Measurements from ENCODE around the gene TBC1D17. TPM values are rescaled to one million over a fixed set of nuclear protein-coding genes. Genes with fewer than 3 reads are reported as not detected.

The TBC1D17 gene
- total RNA-seq, 1 donor from 2014 or later: 36.8 TPM

GRCh38 chr19:49927526-49928264 lies 50.2 kb downstream of the TBC1D17 start:
- TF ChIP-seq, protein P1, sequence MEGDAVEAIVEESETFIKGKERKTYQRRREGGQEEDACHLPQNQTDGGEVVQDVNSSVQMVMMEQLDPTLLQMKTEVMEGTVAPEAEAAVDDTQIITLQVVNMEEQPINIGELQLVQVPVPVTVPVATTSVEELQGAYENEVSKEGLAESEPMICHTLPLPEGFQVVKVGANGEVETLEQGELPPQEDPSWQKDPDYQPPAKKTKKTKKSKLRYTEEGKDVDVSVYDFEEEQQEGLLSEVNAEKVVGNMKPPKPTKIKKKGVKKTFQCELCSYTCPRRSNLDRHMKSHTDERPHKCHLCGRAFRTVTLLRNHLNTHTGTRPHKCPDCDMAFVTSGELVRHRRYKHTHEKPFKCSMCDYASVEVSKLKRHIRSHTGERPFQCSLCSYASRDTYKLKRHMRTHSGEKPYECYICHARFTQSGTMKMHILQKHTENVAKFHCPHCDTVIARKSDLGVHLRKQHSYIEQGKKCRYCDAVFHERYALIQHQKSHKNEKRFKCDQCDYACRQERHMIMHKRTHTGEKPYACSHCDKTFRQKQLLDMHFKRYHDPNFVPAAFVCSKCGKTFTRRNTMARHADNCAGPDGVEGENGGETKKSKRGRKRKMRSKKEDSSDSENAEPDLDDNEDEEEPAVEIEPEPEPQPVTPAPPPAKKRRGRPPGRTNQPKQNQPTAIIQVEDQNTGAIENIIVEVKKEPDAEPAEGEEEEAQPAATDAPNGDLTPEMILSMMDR (IDR thresholded peaks at IDR 0.05; ENCODE audit: unreplicated experiment): no peak
- Mint-ChIP-seq H3K4me3 (ENCODE audit: unreplicated experiment) (peak overlapping the region; percentile 99), H3K27ac (ENCODE audit: unreplicated experiment) (peak overlapping the region; percentile 93), H3K4me1 (ENCODE audit: unreplicated experiment) (peaks cover 13% of the 10 kb centered on the region), H3K36me3 (ENCODE audit: low read depth, unreplicated experiment) (peaks cover 35% of the 10 kb centered on the region), H3K9me3 (ENCODE audit: unreplicated experiment) (no peaks in the 10 kb centered on the region), H3K27me3 (ENCODE audit: unreplicated experiment) (peaks cover 24% of the 10 kb centered on the region)
- DNase-seq (ENCODE audit: low spot score): no peak

GRCh38 chr19:49929121-49929610 lies 51.7 kb downstream of the TBC1D17 start, which contains the start of the genes ATF5 and NUP62:
TSS of gene ATF5 (plus strand) at chr19:49929205. CDS start at chr19:49930851, 1,646 bp downstream.
TSS of gene NUP62 (minus strand) at chr19:49929504. CDS start at chr19:49909807, 19,697 bp downstream.
- peak; percentile 87 for DNase-seq (ENCODE audit: low spot score)
- H3K36me3 Mint-ChIP-seq (ENCODE audit: low read depth, unreplicated experiment): peaks cover 38% of the 10 kb centered on the region

GRCh38 chr19:49929611-49930482 lies 52.3 kb downstream of the TBC1D17 start:
- Mint-ChIP-seq H3K27me3 (ENCODE audit: unreplicated experiment) (peaks cover 29% of the 10 kb centered on the region), H3K4me3 (ENCODE audit: unreplicated experiment) (peak overlapping the region; percentile 99), H3K4me1 (ENCODE audit: unreplicated experiment) (peaks cover 13% of the 10 kb centered on the region), H3K27ac (ENCODE audit: unreplicated experiment) (peak overlapping the region; percentile 93), H3K36me3 (ENCODE audit: low read depth, unreplicated experiment) (peaks cover 34% of the 10 kb centered on the region), H3K9me3 (ENCODE audit: unreplicated experiment) (no peaks in the 10 kb centered on the region)
- TF ChIP-seq, protein P1 (IDR thresholded peaks at IDR 0.05; ENCODE audit: unreplicated experiment): no peak
- peak; percentile 91 for DNase-seq (ENCODE audit: low spot score)

More at GRCh38 chr19:49929121-49929610, 51.7 kb downstream of the TBC1D17 start, which contains the start of the genes ATF5 and NUP62:
- Mint-ChIP-seq H3K4me3 (ENCODE audit: unreplicated experiment) (peak within 1 kb of the TSS; percentile 99), H3K9me3 (ENCODE audit: unreplicated experiment) (no peaks in the 10 kb centered on the region), H3K4me1 (ENCODE audit: unreplicated experiment) (peaks cover 13% of the 10 kb centered on the region), H3K27ac (ENCODE audit: unreplicated experiment) (peak within 1 kb of the TSS; percentile 97), H3K27me3 (ENCODE audit: unreplicated experiment) (peaks cover 29% of the 10 kb centered on the region)
- TF ChIP-seq, protein P1 (IDR thresholded peaks at IDR 0.05; ENCODE audit: unreplicated experiment): no peak

DNA sequence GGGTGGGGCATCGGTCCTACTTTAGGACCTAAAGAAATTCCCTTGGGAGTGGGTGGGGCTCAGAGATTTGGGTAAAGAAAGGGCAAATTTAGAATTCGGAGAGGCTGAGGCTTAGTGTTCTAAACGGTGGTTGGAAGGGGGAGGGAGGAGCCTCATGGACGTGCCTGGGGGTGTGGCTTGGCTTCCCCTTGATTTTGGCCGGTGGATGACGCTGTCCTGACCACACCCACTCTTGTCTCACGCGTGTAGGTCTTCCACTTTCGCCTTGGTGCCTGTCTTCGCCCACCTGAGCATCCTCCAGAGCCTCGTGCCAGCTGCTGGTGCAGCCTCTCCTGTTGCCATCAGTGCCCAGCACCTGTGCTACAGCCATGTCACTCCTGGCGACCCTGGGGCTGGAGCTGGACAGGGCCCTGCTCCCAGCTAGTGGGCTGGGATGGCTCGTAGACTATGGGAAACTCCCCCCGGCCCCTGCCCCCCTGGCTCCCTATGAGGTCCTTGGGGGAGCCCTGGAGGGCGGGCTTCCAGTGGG lies 53.0 kb downstream of the TBC1D17 start:
- H3K4me3 Mint-ChIP-seq (ENCODE audit: unreplicated experiment): peak overlapping the region; percentile 99
- peak overlapping the region; percentile 93 for H3K27ac Mint-ChIP-seq (ENCODE audit: unreplicated experiment)
- H3K4me1 Mint-ChIP-seq (ENCODE audit: unreplicated experiment): peaks cover 13% of the 10 kb centered on the region
- H3K27me3 Mint-ChIP-seq (ENCODE audit: unreplicated experiment): peaks cover 27% of the 10 kb centered on the region
- peak; percentile 9 for DNase-seq (ENCODE audit: low spot score)
- H3K36me3 Mint-ChIP-seq (ENCODE audit: low read depth, unreplicated experiment): peaks cover 30% of the 10 kb centered on the region
- TF ChIP-seq, protein P1 (IDR thresholded peaks at IDR 0.05; ENCODE audit: unreplicated experiment): no peak
- no peaks in the 10 kb centered on the region for H3K9me3 Mint-ChIP-seq (ENCODE audit: unreplicated experiment)

Data from endothelial cell (in vitro differentiated cells).